ENCODE measurements around the gene CHST1. TPM values are rescaled to one million over a fixed set of nuclear protein-coding genes. Genes with fewer than 3 reads are reported as not detected.

CHST1 gene
- total RNA-seq, 1 donor from 2014 or later = not detected

DNA sequence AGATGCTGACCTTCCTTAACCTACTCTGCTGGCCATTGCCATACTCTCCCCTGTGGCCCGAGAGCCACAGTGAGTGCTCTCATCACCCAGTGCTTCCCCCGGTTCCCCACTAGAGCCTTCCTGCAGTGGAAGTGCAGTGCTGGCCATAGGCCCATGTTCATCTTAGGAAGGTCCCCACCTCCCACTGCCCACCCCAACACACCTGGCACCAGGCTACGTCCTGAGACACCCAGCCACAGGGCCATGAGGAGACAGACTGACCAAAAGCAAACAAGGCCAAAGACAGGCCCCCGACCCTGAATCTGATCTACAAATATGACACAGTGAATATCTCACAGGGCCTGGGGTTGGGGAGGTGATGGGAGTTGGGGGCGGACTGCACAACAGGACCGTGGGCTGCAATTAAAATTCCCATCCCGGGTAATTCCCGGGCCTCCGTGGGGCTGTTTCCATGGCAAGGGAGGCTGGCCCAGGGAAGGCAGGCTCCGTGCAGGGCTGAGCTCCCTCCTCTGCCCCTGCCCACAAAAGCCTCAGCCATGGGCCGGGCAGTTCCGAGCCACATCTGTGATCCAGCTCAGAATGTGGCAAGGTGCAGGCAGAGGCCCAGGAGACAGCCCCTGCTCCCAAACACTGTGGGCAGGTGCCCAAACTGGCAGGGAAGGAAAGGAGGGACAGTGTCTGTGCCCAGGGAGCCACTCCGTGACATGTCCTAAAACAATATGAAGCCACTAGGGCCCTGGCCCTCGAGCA lies 5.1 kb upstream of the CHST1 start:
- Mint-ChIP-seq H3K4me3 (no peak overlapping the region), H3K27me3 (ENCODE audit: insufficient read depth, low read depth) (peaks cover 33% of the 10 kb centered on the region), H3K4me1 (peaks cover 12% of the 10 kb centered on the region), H3K36me3 (no peaks in the 10 kb centered on the region), H3K9me3 (no peaks in the 10 kb centered on the region), H3K27ac (no peak overlapping the region)
- TF ChIP-seq EZH2phosphoT487 (IDR thresholded peaks at IDR 0.05) (no peak), EZH2 (IDR thresholded peaks at IDR 0.05) (no peak), CTCF (IDR thresholded peaks at IDR 0.05) (no peak)
- Histone ChIP-seq H3K27me3 (peaks cover 42% of the 10 kb centered on the region), H3K36me3 (no peaks in the 10 kb centered on the region), H3K27ac (no peak overlapping the region), H3K4me3 (no peak overlapping the region), H3K4me1 (peaks cover 6% of the 10 kb centered on the region), H4K20me1 (ENCODE audit: low read depth) (peaks cover 8% of the 10 kb centered on the region), H2AFZ (replicated peaks) (no peak overlapping the region), H3F3A (ENCODE audit: low read depth) (peaks cover 21% of the 10 kb centered on the region), H3K9ac (no peak overlapping the region), H3K9me3 (ENCODE audit: low read depth) (no peaks in the 10 kb centered on the region), H3K79me2 (ENCODE audit: low read depth) (no peaks in the 10 kb centered on the region), H3K4me2 (no peak overlapping the region)
- no peak for DNase-seq (ENCODE audit: low spot score)

DNA sequence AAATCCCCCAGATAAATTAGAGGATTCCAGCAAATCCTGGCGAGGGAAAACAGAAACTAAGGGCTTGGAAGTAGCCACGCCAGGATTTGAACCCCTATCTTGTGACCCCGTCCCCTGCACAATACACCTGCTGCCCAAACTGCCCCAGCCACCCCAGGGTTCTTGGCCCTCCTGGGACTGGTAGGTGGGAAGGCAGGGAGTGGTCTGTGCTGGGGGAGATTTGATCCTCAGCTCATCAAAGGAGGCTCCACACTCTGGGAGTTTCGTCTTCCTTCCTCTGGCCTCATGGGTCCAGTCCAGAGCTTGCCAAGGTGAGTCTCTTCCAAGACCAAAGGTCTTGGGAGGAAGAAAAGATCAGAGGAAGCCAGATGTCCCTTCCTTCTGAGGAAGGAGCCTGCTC lies 4.5 kb upstream of the CHST1 start:
- H3K27ac ChIP-seq = no peak overlapping the region
- H3K79me2 ChIP-seq (ENCODE audit: low read depth) = no peaks in the 10 kb centered on the region
- H2AFZ ChIP-seq (replicated peaks) = no peak overlapping the region
- peaks cover 21% of the 10 kb centered on the region for H3F3A ChIP-seq (ENCODE audit: low read depth)
- H4K20me1 ChIP-seq (ENCODE audit: low read depth) = peaks cover 8% of the 10 kb centered on the region
- Mint-ChIP-seq H3K27me3 (ENCODE audit: insufficient read depth, low read depth) (peaks cover 33% of the 10 kb centered on the region), H3K27ac (no peak overlapping the region), H3K9me3 (no peaks in the 10 kb centered on the region), H3K4me3 (no peak overlapping the region), H3K4me1 (peaks cover 12% of the 10 kb centered on the region), H3K36me3 (no peaks in the 10 kb centered on the region)
- no peaks in the 10 kb centered on the region for H3K36me3 ChIP-seq
- no peak overlapping the region for H3K9ac ChIP-seq
- DNase-seq (ENCODE audit: low spot score) = no peak
- no peak overlapping the region for H3K4me3 ChIP-seq
- peaks cover 6% of the 10 kb centered on the region for H3K4me1 ChIP-seq
- no peak overlapping the region for H3K4me2 ChIP-seq
- no peaks in the 10 kb centered on the region for H3K9me3 ChIP-seq (ENCODE audit: low read depth)
- TF ChIP-seq EZH2phosphoT487 (IDR thresholded peaks at IDR 0.05) (no peak), CTCF (IDR thresholded peaks at IDR 0.05) (no peak), EZH2 (IDR thresholded peaks at IDR 0.05) (no peak)
- peaks cover 48% of the 10 kb centered on the region for H3K27me3 ChIP-seq

GRCh38 chr11:45669146-45669545 lies 3.7 kb upstream of the CHST1 start:
- Histone ChIP-seq H3K9ac (no peak overlapping the region), H3K9me3 (ENCODE audit: low read depth) (no peaks in the 10 kb centered on the region), H3K36me3 (no peaks in the 10 kb centered on the region), H4K20me1 (ENCODE audit: low read depth) (peaks cover 9% of the 10 kb centered on the region), H3K4me3 (no peak overlapping the region), H3F3A (ENCODE audit: low read depth) (peaks cover 21% of the 10 kb centered on the region), H2AFZ (replicated peaks) (no peak overlapping the region), H3K4me2 (no peak overlapping the region), H3K27me3 (peaks cover 56% of the 10 kb centered on the region), H3K79me2 (ENCODE audit: low read depth) (no peaks in the 10 kb centered on the region), H3K4me1 (peaks cover 11% of the 10 kb centered on the region), H3K27ac (no peak overlapping the region)
- Mint-ChIP-seq H3K4me1 (peaks cover 12% of the 10 kb centered on the region), H3K9me3 (no peaks in the 10 kb centered on the region), H3K27ac (peak overlapping the region; percentile 42), H3K27me3 (ENCODE audit: insufficient read depth, low read depth) (peaks cover 33% of the 10 kb centered on the region), H3K4me3 (no peak overlapping the region), H3K36me3 (no peaks in the 10 kb centered on the region)
- TF ChIP-seq CTCF (IDR thresholded peaks at IDR 0.05) (no peak), EZH2phosphoT487 (IDR thresholded peaks at IDR 0.05) (no peak), EZH2 (IDR thresholded peaks at IDR 0.05) (no peak)
- DNase-seq (ENCODE audit: low spot score) = no peak
